ENCODE measurements around the gene PLEK2. TPM values are rescaled to one million over a fixed set of nuclear protein-coding genes. Genes with fewer than 3 reads are reported as not detected.

The PLEK2 gene
- total RNA-seq, 2 donors from 2014 or later, result 8.1 to 21.1 TPM

DNA sequence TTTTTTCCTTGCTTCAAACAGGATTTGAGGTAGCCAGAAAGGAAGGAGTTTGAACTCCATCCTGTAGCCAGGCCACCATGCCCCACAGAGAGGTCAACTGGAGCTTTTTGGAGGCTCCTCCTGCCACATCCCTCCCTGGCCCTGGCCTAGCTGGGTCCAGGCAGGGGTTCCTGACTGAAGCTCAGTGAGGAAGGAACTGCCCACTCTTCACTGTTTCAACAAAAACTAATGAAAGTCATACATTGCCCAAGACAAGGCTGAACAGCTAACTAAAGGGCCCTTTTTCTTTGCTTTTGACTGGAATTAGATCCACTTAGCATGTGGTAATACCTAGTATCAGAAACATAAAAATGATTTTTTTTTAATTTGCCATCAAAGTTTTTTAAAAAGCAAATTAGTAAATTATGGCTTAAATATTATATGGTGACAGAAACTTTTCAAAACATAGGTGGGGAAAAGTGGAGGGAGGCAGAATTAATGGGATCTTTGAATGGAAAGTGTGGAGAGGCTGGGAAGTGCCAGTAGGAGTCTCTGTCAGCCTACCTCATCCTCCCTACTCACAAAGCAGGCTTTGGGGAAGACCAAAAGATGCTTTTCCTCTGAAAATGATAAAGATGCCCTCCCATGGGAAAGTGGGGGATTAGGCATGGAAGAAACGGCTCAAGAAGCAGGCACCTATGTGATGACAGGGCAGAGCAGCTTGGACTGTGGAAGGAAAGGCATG, 22.0 kb downstream of the PLEK2 start:
- Histone ChIP-seq H3K27me3 (replicated peaks; ENCODE audit: insufficient read depth) (no peaks in the 10 kb centered on the region), H3K4me3 (no peak overlapping the region), H3K36me3 (no peaks in the 10 kb centered on the region), H3K27ac (no peak overlapping the region), H3K4me1 (replicated peaks) (peaks cover 12% of the 10 kb centered on the region), H3K9me3 (no peaks in the 10 kb centered on the region)
- TF ChIP-seq POLR2AphosphoS5 (IDR thresholded peaks at IDR 0.05), result no peak
- TF ChIP-seq, protein P1, sequence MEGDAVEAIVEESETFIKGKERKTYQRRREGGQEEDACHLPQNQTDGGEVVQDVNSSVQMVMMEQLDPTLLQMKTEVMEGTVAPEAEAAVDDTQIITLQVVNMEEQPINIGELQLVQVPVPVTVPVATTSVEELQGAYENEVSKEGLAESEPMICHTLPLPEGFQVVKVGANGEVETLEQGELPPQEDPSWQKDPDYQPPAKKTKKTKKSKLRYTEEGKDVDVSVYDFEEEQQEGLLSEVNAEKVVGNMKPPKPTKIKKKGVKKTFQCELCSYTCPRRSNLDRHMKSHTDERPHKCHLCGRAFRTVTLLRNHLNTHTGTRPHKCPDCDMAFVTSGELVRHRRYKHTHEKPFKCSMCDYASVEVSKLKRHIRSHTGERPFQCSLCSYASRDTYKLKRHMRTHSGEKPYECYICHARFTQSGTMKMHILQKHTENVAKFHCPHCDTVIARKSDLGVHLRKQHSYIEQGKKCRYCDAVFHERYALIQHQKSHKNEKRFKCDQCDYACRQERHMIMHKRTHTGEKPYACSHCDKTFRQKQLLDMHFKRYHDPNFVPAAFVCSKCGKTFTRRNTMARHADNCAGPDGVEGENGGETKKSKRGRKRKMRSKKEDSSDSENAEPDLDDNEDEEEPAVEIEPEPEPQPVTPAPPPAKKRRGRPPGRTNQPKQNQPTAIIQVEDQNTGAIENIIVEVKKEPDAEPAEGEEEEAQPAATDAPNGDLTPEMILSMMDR (IDR thresholded peaks at IDR 0.05), result no peak
- TF ChIP-seq POLR2A (IDR thresholded peaks at IDR 0.05), result no peak
- 100% methylated on average over 1 of the region's 1 CpG for WGBS
- DNase-seq (ENCODE audit: low spot score), result no peak
- intact Hi-C loops (cut with DNase I), result no loop called here

DNA sequence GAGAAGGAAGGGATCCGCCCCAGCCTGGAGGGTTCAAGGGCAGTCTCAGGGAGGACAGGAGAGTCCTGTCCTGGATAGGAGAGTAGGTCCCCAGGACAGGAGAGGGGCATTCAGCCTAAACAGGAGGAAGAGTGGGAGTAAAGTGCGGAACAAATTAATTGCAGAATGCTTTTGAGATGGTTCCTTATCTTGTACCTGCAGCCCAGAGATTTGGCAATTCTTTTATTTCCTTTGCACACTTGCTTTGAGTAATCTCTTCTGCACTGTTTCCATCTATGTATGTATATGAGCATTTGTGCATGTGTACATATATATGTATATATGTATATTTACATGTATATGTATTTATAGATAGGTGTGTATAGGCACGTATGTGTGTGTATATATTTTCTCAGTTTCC, 22.7 kb downstream of the PLEK2 start:
- WGBS, result 94% methylated on average over 3 of the region's 3 CpGs
- intact Hi-C loops (cut with DNase I), result no loop called here
- H3K36me3 ChIP-seq, result no peaks in the 10 kb centered on the region
- H3K27ac ChIP-seq, result no peak overlapping the region
- TF ChIP-seq POLR2A (IDR thresholded peaks at IDR 0.05) (no peak), POLR2AphosphoS5 (IDR thresholded peaks at IDR 0.05) (no peak)
- TF ChIP-seq, protein P1 (IDR thresholded peaks at IDR 0.05), result no peak
- H3K4me1 ChIP-seq (replicated peaks), result peaks cover 10% of the 10 kb centered on the region
- H3K4me3 ChIP-seq, result no peak overlapping the region
- DNase-seq (ENCODE audit: low spot score), result no peak
- H3K27me3 ChIP-seq (replicated peaks; ENCODE audit: insufficient read depth), result no peaks in the 10 kb centered on the region
- no peaks in the 10 kb centered on the region for H3K9me3 ChIP-seq

DNA sequence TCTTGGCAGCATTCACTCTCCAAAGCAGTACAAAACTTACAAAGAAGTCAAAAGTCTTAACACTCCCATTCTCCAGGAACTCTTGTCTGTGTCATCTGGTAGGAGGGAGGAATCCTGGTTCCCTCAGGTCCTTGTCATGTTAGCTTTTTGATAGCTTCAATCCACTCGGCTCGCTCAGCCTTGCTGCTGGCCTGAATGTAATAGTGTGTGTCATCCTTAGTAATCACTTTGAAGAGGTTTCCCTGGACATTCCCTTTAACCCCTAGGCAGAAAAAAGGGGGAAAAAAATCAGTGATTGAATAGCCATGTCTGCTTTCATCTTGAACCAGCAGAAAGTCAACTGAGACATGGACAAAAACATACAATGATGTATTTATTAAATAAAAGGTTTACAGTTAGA, 24.8 kb downstream of the PLEK2 start:
- DNase-seq (ENCODE audit: low spot score), result no peak
- Histone ChIP-seq H3K9me3 (no peaks in the 10 kb centered on the region), H3K4me3 (no peak overlapping the region), H3K36me3 (peaks cover 2 to 4% of the 10 kb centered on the region in 2 donors), H3K27ac (peak overlapping the region; percentile 12 to 52), H3K4me1 (replicated peaks) (peaks cover 5% of the 10 kb centered on the region), H3K27me3 (replicated peaks; ENCODE audit: insufficient read depth) (no peaks in the 10 kb centered on the region)
- intact Hi-C loops (cut with DNase I), result no loop called here
- TF ChIP-seq POLR2AphosphoS5 (IDR thresholded peaks at IDR 0.05) (no peak), POLR2A (IDR thresholded peaks at IDR 0.05) (no peak)
- TF ChIP-seq, protein P1 (IDR thresholded peaks at IDR 0.05), result no peak
- WGBS, result 68% methylated on average over 2 of the region's 2 CpGs

DNA sequence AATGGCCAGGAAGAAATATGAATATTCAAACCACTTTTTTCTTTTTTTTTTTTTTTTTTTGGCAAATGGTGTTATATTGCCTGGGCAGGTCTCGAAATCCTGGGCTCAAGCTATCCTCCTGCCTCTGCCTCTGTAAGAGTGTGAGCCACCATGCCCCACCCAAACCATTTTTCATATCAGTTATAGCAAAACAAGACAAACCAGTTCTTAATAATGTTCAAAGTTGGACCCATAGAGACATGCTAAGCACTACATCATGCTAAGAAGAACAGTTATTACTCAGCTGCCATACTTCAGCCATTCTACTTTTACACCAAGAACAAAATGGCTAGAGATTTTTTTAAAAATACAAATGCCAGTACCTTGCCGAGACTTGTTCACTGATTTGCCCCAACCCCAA, 26.3 kb downstream of the PLEK2 start:
- peak overlapping the region; percentile 27 to 52 for H3K27ac ChIP-seq
- H3K9me3 ChIP-seq, result no peaks in the 10 kb centered on the region
- WGBS, result 68% methylated on average over 2 of the region's 2 CpGs
- intact Hi-C loops (cut with DNase I), result no loop called here
- H3K4me3 ChIP-seq, result no peak overlapping the region
- H3K36me3 ChIP-seq, result peaks cover 2 to 13% of the 10 kb centered on the region in 2 donors
- TF ChIP-seq POLR2AphosphoS5 (IDR thresholded peaks at IDR 0.05) (no peak), POLR2A (IDR thresholded peaks at IDR 0.05) (no peak)
- TF ChIP-seq, protein P1 (IDR thresholded peaks at IDR 0.05), result no peak
- peaks cover 5% of the 10 kb centered on the region for H3K4me1 ChIP-seq (replicated peaks)
- no peaks in the 10 kb centered on the region for H3K27me3 ChIP-seq (replicated peaks; ENCODE audit: insufficient read depth)
- no peak for DNase-seq (ENCODE audit: low spot score)

DNA sequence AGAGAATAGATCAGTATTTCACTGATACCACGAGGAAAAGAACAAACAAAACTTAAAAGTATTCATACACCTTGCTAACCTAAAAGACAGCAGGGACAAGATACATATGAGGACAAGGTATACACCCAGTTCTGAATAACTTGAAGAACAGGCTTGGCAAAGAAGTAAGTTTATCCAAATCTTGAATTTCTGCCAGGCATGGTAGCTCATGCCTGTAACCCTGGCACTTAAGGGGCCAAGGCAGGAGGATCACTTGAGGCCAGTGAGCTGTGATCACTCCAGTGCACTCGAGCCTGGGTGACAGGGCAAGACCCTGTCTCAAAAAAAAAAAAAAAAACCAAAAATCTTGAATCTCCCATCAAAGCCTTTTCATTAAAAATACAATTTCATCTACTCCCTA, 26.8 kb downstream of the PLEK2 start:
- TF ChIP-seq, protein P1 (IDR thresholded peaks at IDR 0.05), result no peak
- TF ChIP-seq POLR2A (IDR thresholded peaks at IDR 0.05) (no peak), POLR2AphosphoS5 (IDR thresholded peaks at IDR 0.05) (peak; percentile 66)
- H3K4me3 ChIP-seq, result no peak overlapping the region
- no peaks in the 10 kb centered on the region for H3K9me3 ChIP-seq
- WGBS, result 31% methylated on average over 2 of the region's 2 CpGs
- peak; percentile 32 for DNase-seq (ENCODE audit: low spot score)
- intact Hi-C loops (cut with DNase I), result no loop called here
- peaks cover 5% of the 10 kb centered on the region for H3K4me1 ChIP-seq (replicated peaks)
- H3K36me3 ChIP-seq, result peaks cover 2 to 13% of the 10 kb centered on the region in 2 donors
- peak overlapping the region in 1 of 2 donors; percentile 52 for H3K27ac ChIP-seq
- no peaks in the 10 kb centered on the region for H3K27me3 ChIP-seq (replicated peaks; ENCODE audit: insufficient read depth)

Data from prostate gland (tissue), 2 donors.